HepG2 (cell line): ENCODE results near the gene YPEL4. TPM values are rescaled to one million over a fixed set of nuclear protein-coding genes. Genes with fewer than 3 reads are reported as not detected.

Experiments
- ARID2 ChIP-seq: sonication (generic); formaldehyde crosslinking; IDR thresholded peaks from 2 replicates; pipeline ENCODE4 v1.8.1; 2022; ENCODE audit warnings: mild to moderate bottlenecking, missing genetic modification reagents, borderline replicate concordance
- ARNT2 ChIP-seq: sonication (generic); formaldehyde crosslinking; IDR thresholded peaks from 2 replicates; pipeline ENCODE4 v1.8.0; 2022; ENCODE audit warnings: mild to moderate bottlenecking, low read depth, missing genetic modification reagents, moderate library complexity
- ATRX ChIP-seq: sonication (generic); formaldehyde crosslinking; IDR thresholded peaks from 2 replicates; pipeline ENCODE4 v1.4.0; 2020; ENCODE audit warnings: missing genetic modification reagents, borderline replicate concordance
- BCL6 ChIP-seq: IDR thresholded peaks from 2 replicates; pipeline ENCODE4 v1.6.1; 2016; ENCODE audit warnings: missing genetic modification reagents, missing compliant biosample characterization
- CENPX ChIP-seq: sonication (generic); formaldehyde crosslinking; IDR thresholded peaks from 2 replicates; pipeline ENCODE4 v1.9.0; 2021; ENCODE audit warnings: mild to moderate bottlenecking, missing genetic modification reagents, moderate library complexity
- EZH2 ChIP-seq: conservative IDR thresholded peaks from 2 replicates; pipeline ENCODE4 v1.6.1; 2012; ENCODE audit warnings: mild to moderate bottlenecking, low read depth, low read length, moderate library complexity
- GPN1 ChIP-seq: sonication (generic); formaldehyde crosslinking; IDR thresholded peaks from 2 replicates; pipeline ENCODE4 v1.5.1; 2020; ENCODE audit warnings: missing genetic modification reagents, borderline replicate concordance
- HDAC1 ChIP-seq: sonication (generic); formaldehyde crosslinking; IDR thresholded peaks from 2 replicates; pipeline ENCODE4 v1.5.1; 2020; ENCODE audit warnings: mild to moderate bottlenecking, missing genetic modification reagents
- NFATC3 ChIP-seq: sonication (generic); formaldehyde crosslinking; IDR thresholded peaks from 2 replicates; pipeline ENCODE4 v1.5.1; 2020; ENCODE audit warnings: mild to moderate bottlenecking, missing genetic modification reagents
- NR2F6 ChIP-seq, 2 experiments: IDR thresholded peaks; 2 replicates each; pipeline ENCODE4 v1.6.1; 2016; ENCODE audit warnings: antibody characterized with exemption in 1 of 2, mild to moderate bottlenecking in 1 of 2
- NRL ChIP-seq: sonication (generic); formaldehyde crosslinking; IDR thresholded peaks from 2 replicates; pipeline ENCODE4 v1.5.0; 2020; ENCODE audit warnings: missing genetic modification reagents, mild to moderate bottlenecking, moderate library complexity, borderline replicate concordance
- PLRG1 ChIP-seq: fragments of 450-650 bp; conservative IDR thresholded peaks from 2 replicates; pipeline ENCODE4 v1.6.1; 2016
- RAD51 ChIP-seq: fragments of 450-650 bp; IDR thresholded peaks from 2 replicates; pipeline ENCODE4 v1.6.1; 2016; ENCODE audit warnings: borderline replicate concordance
- SALL1 ChIP-seq: sonication (generic); formaldehyde crosslinking; IDR thresholded peaks from 2 replicates; pipeline ENCODE4 v1.8.0; 2022; ENCODE audit warnings: mild to moderate bottlenecking, missing genetic modification reagents
- SIX1 ChIP-seq: sonication (generic); formaldehyde crosslinking; IDR thresholded peaks from 2 replicates; pipeline ENCODE4 v1.4.0; 2020; ENCODE audit warnings: missing genetic modification reagents, borderline replicate concordance
- SRSF1 ChIP-seq: fragments of 200-400 bp; formaldehyde crosslinking; optimal IDR thresholded peaks from 2 replicates; pipeline ENCODE3; 2017; ENCODE audit warnings: mild to moderate bottlenecking, low read depth, low read length, moderate library complexity
- ZNF136 ChIP-seq: sonication (generic); formaldehyde crosslinking; IDR thresholded peaks from 2 replicates; pipeline ENCODE4 v1.8.1; 2022; ENCODE audit warnings: low read depth, mild to moderate bottlenecking, moderate library complexity, missing genetic modification reagents
- ZNF768 ChIP-seq: sonication (generic); formaldehyde crosslinking; IDR thresholded peaks from 2 replicates; pipeline ENCODE4 v1.4.0; 2020; ENCODE audit warnings: missing genetic modification reagents
- ZSCAN29 ChIP-seq: sonication (generic); formaldehyde crosslinking; conservative IDR thresholded peaks from 2 replicates; pipeline ENCODE4 v1.4.0; 2020; ENCODE audit warnings: mild to moderate bottlenecking, missing genetic modification reagents
- polyA plus RNA-seq, 8 experiments: library from polyadenylated mRNA; depleted of rRNA in 3 of 8; stranded (reverse) in 7 of 8; unstranded in 1 of 8; fragments of >200 nt; fragmentation: Illumina TruSeq in 4 of 8; extraction: Trizol in 4 of 8; gene quantifications; 2 replicates each; pipeline versions ENCODE4 v1.2.1 to v1.2.3, GENCODE V29; 2011 to 2016; ENCODE audit warnings: low read depth in 4 of 8, missing spikeins in 1 of 8, mixed read lengths in 1 of 8; ENCODE audit not compliant: insufficient read depth in 1 of 8
- total RNA-seq, 5 experiments: library from RNA; depleted of rRNA; stranded (reverse); fragments of >200 nt; fragmentation: Illumina TruSeq; extraction: Trizol; gene quantifications; 2 replicates each; pipeline ENCODE4 v1.2.3, GENCODE V29; 2016; ENCODE audit warnings: low read depth in 1 of 5
- TF ChIP-seq, protein P1 (sequence below): sonication (generic); formaldehyde crosslinking; IDR thresholded peaks from 2 replicates; pipeline ENCODE4 v1.5.0; 2020; ENCODE audit warnings: mild to moderate bottlenecking, missing genetic modification reagents, borderline replicate concordance
- TF ChIP-seq, protein P2 (sequence below): sonication (generic); formaldehyde crosslinking; IDR thresholded peaks from 2 replicates; pipeline ENCODE4 v1.5.0; 2020; ENCODE audit warnings: missing genetic modification reagents
- TF ChIP-seq, protein P3 (sequence below): sonication (generic); formaldehyde crosslinking; IDR thresholded peaks from 2 replicates; pipeline ENCODE4 v1.8.1; 2023; ENCODE audit warnings: mild to moderate bottlenecking, missing genetic modification reagents, borderline replicate concordance

The YPEL4 gene
- total and polyA plus RNA-seq, 2 of the 13 experiments (the other 11 are each of a cell fraction or from before 2014, with no cell fraction given): 0.04 TPM; not detected in 1

DNA sequence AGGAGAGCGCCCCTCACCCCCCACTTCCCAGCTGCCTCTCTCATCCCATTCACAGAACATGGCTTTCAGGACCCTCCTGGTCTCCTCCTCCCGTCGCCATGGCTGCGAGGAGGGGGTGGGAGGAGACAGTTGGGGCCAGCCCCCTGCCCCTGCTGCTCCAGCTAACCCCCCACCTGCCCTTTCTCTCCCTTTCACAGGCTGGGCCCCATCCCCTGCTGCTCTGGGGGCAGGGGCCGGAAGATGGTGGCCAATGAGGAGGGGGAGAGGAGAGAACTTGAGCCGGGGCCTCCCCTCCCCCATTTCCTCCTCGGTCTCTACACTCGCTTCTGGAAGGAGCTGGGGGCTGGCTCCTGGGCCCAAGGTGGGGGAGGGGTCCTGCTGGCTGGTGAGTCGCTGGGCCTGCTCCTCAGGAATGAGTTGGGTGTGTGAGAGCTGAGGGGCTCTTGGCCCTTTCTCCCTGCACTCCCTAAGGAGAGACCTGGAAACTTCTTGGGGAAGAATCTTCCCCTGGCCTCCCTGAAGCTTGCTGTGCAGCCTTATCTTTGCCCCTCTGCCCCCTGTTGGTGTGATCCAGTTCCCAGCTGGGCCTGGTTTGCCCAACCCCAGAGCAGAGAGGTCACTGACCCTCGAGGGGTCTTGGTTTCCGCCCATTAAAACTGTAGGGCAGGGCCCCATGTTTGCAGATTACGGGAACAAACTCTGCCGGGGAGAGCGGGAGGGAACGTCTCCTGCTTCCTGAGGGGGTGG, 10.2 kb downstream of the YPEL4 start (continued):
- TF ChIP-seq, protein P1, sequence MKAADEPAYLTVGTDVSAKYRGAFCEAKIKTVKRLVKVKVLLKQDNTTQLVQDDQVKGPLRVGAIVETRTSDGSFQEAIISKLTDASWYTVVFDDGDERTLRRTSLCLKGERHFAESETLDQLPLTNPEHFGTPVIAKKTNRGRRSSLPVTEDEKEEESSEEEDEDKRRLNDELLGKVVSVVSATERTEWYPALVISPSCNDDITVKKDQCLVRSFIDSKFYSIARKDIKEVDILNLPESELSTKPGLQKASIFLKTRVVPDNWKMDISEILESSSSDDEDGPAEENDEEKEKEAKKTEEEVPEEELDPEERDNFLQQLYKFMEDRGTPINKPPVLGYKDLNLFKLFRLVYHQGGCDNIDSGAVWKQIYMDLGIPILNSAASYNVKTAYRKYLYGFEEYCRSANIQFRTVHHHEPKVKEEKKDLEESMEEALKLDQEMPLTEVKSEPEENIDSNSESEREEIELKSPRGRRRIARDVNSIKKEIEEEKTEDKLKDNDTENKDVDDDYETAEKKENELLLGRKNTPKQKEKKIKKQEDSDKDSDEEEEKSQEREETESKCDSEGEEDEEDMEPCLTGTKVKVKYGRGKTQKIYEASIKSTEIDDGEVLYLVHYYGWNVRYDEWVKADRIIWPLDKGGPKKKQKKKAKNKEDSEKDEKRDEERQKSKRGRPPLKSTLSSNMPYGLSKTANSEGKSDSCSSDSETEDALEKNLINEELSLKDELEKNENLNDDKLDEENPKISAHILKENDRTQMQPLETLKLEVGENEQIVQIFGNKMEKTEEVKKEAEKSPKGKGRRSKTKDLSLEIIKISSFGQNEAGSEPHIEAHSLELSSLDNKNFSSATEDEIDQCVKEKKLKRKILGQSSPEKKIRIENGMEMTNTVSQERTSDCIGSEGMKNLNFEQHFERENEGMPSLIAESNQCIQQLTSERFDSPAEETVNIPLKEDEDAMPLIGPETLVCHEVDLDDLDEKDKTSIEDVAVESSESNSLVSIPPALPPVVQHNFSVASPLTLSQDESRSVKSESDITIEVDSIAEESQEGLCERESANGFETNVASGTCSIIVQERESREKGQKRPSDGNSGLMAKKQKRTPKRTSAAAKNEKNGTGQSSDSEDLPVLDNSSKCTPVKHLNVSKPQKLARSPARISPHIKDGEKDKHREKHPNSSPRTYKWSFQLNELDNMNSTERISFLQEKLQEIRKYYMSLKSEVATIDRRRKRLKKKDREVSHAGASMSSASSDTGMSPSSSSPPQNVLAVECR (CRISPR knock-in tag): no peak
- peak; percentile 17; the same call in 1 of the 2 replicates for TF ChIP-seq ZNF768
- no peak for TF ChIP-seq GPN1 (CRISPR knock-in tag)
- no peak for TF ChIP-seq SIX1 (CRISPR knock-in tag)
- no peak for TF ChIP-seq RAD51
- TF ChIP-seq PLRG1: no peak
- TF ChIP-seq ZNF136 (CRISPR knock-in tag): no peak
- TF ChIP-seq, protein P2, sequence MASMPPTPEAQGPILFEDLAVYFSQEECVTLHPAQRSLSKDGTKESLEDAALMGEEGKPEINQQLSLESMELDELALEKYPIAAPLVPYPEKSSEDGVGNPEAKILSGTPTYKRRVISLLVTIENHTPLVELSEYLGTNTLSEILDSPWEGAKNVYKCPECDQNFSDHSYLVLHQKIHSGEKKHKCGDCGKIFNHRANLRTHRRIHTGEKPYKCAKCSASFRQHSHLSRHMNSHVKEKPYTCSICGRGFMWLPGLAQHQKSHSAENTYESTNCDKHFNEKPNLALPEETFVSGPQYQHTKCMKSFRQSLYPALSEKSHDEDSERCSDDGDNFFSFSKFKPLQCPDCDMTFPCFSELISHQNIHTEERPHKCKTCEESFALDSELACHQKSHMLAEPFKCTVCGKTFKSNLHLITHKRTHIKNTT (CRISPR knock-in tag): no peak
- no peak for TF ChIP-seq NFATC3 (CRISPR knock-in tag)
- TF ChIP-seq SRSF1: no peak
- TF ChIP-seq ARNT2 (CRISPR knock-in tag): no peak
- no peak for TF ChIP-seq EZH2
- TF ChIP-seq ATRX (CRISPR knock-in tag): no peak
- TF ChIP-seq ARID2: no peak
- 0 out of 2 replicates have a peak, but pooled peaks have one; percentile 24 for TF ChIP-seq BCL6 (CRISPR knock-in tag)
- 0 out of 2 replicates have a peak, but pooled peaks have one; percentile 44 for TF ChIP-seq ZSCAN29
- TF ChIP-seq HDAC1: peak; percentile 38; the same call in 1 of the 2 replicates
- TF ChIP-seq CENPX (CRISPR knock-in tag): no peak
- TF ChIP-seq, protein P3, sequence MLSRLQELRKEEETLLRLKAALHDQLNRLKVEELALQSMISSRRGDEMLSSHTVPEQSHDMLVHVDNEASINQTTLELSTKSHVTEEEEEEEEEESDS: no peak
- TF ChIP-seq SALL1 (CRISPR knock-in tag): peak; percentile 55
- TF ChIP-seq NR2F6 (IDR thresholded peaks at IDR 0.05): peak; percentile 91
- TF ChIP-seq NR2F6 (CRISPR knock-in tag; IDR thresholded peaks at IDR 0.05): peak; percentile 94
- TF ChIP-seq NRL: peak; percentile 75; the same call in 1 of the 2 replicates
